ENCODE data around the gene FKBP5.

FKBP5 gene

GRCh38 chr6:35650015-35650414 lies 38.7 kb downstream of the FKBP5 start:
- Histone ChIP-seq H3K9ac (ENCODE audit: low read depth, low read length, poor library complexity) (no peak overlapping the region), H3K4ac (ENCODE audit: low read length) (no peak overlapping the region), H3K4me2 (ENCODE audit: insufficient read depth, low read length, poor library complexity, severe bottlenecking) (no peak overlapping the region), H4K91ac (ENCODE audit: low read depth, low read length, poor library complexity) (no peak overlapping the region), H3K36me3 (replicated peaks in 1 of 2; ENCODE audit: control insufficient read depth in 2 of 2, insufficient read depth in 2 of 2, low read length in 2 of 2) (peaks cover 0 to 19% of the 10 kb centered on the region in 2 donors), H3K79me1 (ENCODE audit: low read depth, low read length) (no peaks in the 10 kb centered on the region), H3K14ac (ENCODE audit: low read length) (no peak overlapping the region), H2BK120ac (ENCODE audit: low read depth, low read length) (no peak overlapping the region), H4K8ac (ENCODE audit: low read depth, low read length) (no peak overlapping the region), H2BK15ac (ENCODE audit: low read length) (no peak overlapping the region), H2BK12ac (ENCODE audit: low read length) (no peak overlapping the region), H2BK5ac (ENCODE audit: low read length) (no peak overlapping the region), H3K23ac (ENCODE audit: low read depth, low read length, poor library complexity) (no peak overlapping the region), H3K9me3 (replicated peaks in 1 of 2; ENCODE audit: control insufficient read depth in 2 of 2, insufficient read depth in 1 of 2, low read depth in 1 of 2, low read length in 2 of 2) (no peaks in the 10 kb centered on the region), H2AK5ac (ENCODE audit: low read depth, low read length) (no peak overlapping the region), H2AFZ (ENCODE audit: low read length) (no peak overlapping the region), H3K4me3 (ENCODE audit: low read length in 2 of 2) (no peak overlapping the region), H3K18ac (ENCODE audit: low read length) (no peak overlapping the region), H3K27me3 (ENCODE audit: control insufficient read depth in 3 of 3, insufficient read depth in 3 of 3, low read depth in 1 of 3, low read length in 3 of 3) (no peaks in the 10 kb centered on the region), H3K4me1 (ENCODE audit: control insufficient read depth in 2 of 2, insufficient read depth in 1 of 2, low read depth in 1 of 2, low read length in 2 of 2) (no peaks in the 10 kb centered on the region), H3K27ac (replicated peaks; ENCODE audit: low read length) (no peak overlapping the region)
- no peak for DNase-seq (ENCODE audit: low spot score)
- no CpG with 5 or more reads among the region's 4 CpGs for WGBS, 2 donors (ENCODE audit: extremely low coverage in 2 of 2, insufficient read length in 2 of 2, insufficient replicate concordance in 1 of 2)

GRCh38 chr6:35648203-35648602 lies 40.5 kb downstream of the FKBP5 start:
- Histone ChIP-seq H2AK5ac (ENCODE audit: low read depth, low read length) (no peak overlapping the region), H2BK120ac (ENCODE audit: low read depth, low read length) (no peak overlapping the region), H3K18ac (ENCODE audit: low read length) (no peak overlapping the region), H2BK12ac (ENCODE audit: low read length) (no peak overlapping the region), H4K8ac (ENCODE audit: low read depth, low read length) (no peak overlapping the region), H2BK15ac (ENCODE audit: low read length) (no peak overlapping the region), H3K23ac (ENCODE audit: low read depth, low read length, poor library complexity) (no peak overlapping the region), H4K91ac (ENCODE audit: low read depth, low read length, poor library complexity) (no peak overlapping the region), H2BK5ac (ENCODE audit: low read length) (no peak overlapping the region), H3K14ac (ENCODE audit: low read length) (no peak overlapping the region), H3K27me3 (ENCODE audit: control insufficient read depth in 3 of 3, insufficient read depth in 3 of 3, low read depth in 1 of 3, low read length in 3 of 3) (no peaks in the 10 kb centered on the region), H3K4me2 (ENCODE audit: insufficient read depth, low read length, poor library complexity, severe bottlenecking) (no peak overlapping the region), H3K4ac (ENCODE audit: low read length) (no peak overlapping the region), H2AFZ (ENCODE audit: low read length) (no peak overlapping the region), H3K4me1 (ENCODE audit: control insufficient read depth in 2 of 2, insufficient read depth in 1 of 2, low read depth in 1 of 2, low read length in 2 of 2) (no peaks in the 10 kb centered on the region), H3K4me3 (ENCODE audit: low read length in 2 of 2) (no peak overlapping the region), H3K9me3 (replicated peaks in 1 of 2; ENCODE audit: control insufficient read depth in 2 of 2, insufficient read depth in 1 of 2, low read depth in 1 of 2, low read length in 2 of 2) (no peaks in the 10 kb centered on the region), H3K36me3 (replicated peaks in 1 of 2; ENCODE audit: control insufficient read depth in 2 of 2, insufficient read depth in 2 of 2, low read length in 2 of 2) (peaks cover 0 to 29% of the 10 kb centered on the region in 2 donors), H3K27ac (replicated peaks; ENCODE audit: low read length) (no peak overlapping the region), H3K79me1 (ENCODE audit: low read depth, low read length) (no peaks in the 10 kb centered on the region), H3K9ac (ENCODE audit: low read depth, low read length, poor library complexity) (no peak overlapping the region)
- no peak for DNase-seq (ENCODE audit: low spot score)
- WGBS, 2 donors (ENCODE audit: extremely low coverage in 2 of 2, insufficient read length in 2 of 2, insufficient replicate concordance in 1 of 2): no CpG with 5 or more reads among the region's 2 CpGs

DNA sequence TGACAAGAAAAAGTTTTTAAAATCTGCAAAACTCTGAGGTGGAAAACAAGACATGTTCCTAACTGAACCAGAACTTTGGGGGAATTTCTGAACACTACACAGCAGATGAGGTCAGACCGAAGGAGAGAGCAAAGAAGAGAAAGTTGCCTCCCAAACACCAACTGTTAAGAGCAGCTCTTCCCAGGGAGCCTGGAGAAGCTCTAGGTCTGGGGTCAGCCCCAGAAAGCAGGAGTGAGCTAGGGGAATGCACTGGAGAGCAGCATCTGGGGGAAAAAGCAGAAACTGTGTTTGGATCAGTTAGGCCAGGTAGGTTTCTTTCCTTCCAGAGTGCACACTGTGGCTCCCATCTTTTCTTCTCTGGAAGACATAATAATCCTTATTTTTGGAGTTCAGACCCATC lies 41.3 kb downstream of the FKBP5 start:
- H2BK12ac ChIP-seq (ENCODE audit: low read length): no peak overlapping the region
- no peak overlapping the region for H3K9ac ChIP-seq (ENCODE audit: low read depth, low read length, poor library complexity)
- no peak overlapping the region for H2AFZ ChIP-seq (ENCODE audit: low read length)
- no peak overlapping the region for H4K91ac ChIP-seq (ENCODE audit: low read depth, low read length, poor library complexity)
- no CpG with 5 or more reads among the region's 1 CpG for WGBS, 2 donors (ENCODE audit: extremely low coverage in 2 of 2, insufficient read length in 2 of 2, insufficient replicate concordance in 1 of 2)
- H2BK120ac ChIP-seq (ENCODE audit: low read depth, low read length): no peak overlapping the region
- no peaks in the 10 kb centered on the region for H3K4me1 ChIP-seq (ENCODE audit: control insufficient read depth in 2 of 2, insufficient read depth in 1 of 2, low read depth in 1 of 2, low read length in 2 of 2)
- no peak overlapping the region for H4K8ac ChIP-seq (ENCODE audit: low read depth, low read length)
- no peaks in the 10 kb centered on the region for H3K27me3 ChIP-seq (ENCODE audit: control insufficient read depth in 3 of 3, insufficient read depth in 3 of 3, low read depth in 1 of 3, low read length in 3 of 3)
- H3K4ac ChIP-seq (ENCODE audit: low read length): no peak overlapping the region
- DNase-seq (ENCODE audit: low spot score): no peak
- no peak overlapping the region for H3K14ac ChIP-seq (ENCODE audit: low read length)
- H3K4me3 ChIP-seq (ENCODE audit: low read length in 2 of 2): no peak overlapping the region
- H3K23ac ChIP-seq (ENCODE audit: low read depth, low read length, poor library complexity): no peak overlapping the region
- H2AK5ac ChIP-seq (ENCODE audit: low read depth, low read length): no peak overlapping the region
- H3K79me1 ChIP-seq (ENCODE audit: low read depth, low read length): no peaks in the 10 kb centered on the region
- H3K36me3 ChIP-seq (replicated peaks in 1 of 2; ENCODE audit: control insufficient read depth in 2 of 2, insufficient read depth in 2 of 2, low read length in 2 of 2): peaks cover 0 to 37% of the 10 kb centered on the region in 2 donors
- no peak overlapping the region for H2BK5ac ChIP-seq (ENCODE audit: low read length)
- H3K4me2 ChIP-seq (ENCODE audit: insufficient read depth, low read length, poor library complexity, severe bottlenecking): no peak overlapping the region
- H3K27ac ChIP-seq (replicated peaks; ENCODE audit: low read length): no peak overlapping the region
- H3K18ac ChIP-seq (ENCODE audit: low read length): no peak overlapping the region
- H3K9me3 ChIP-seq (replicated peaks in 1 of 2; ENCODE audit: control insufficient read depth in 2 of 2, insufficient read depth in 1 of 2, low read depth in 1 of 2, low read length in 2 of 2): no peaks in the 10 kb centered on the region
- no peak overlapping the region for H2BK15ac ChIP-seq (ENCODE audit: low read length)

- no peak for DNase-seq (ENCODE audit: low spot score)
- Histone ChIP-seq H3K18ac (ENCODE audit: low read length) (no peak overlapping the region), H2BK120ac (ENCODE audit: low read depth, low read length) (no peak overlapping the region), H3K4me2 (ENCODE audit: insufficient read depth, low read length, poor library complexity, severe bottlenecking) (no peak overlapping the region), H3K4ac (ENCODE audit: low read length) (no peak overlapping the region), H3K14ac (ENCODE audit: low read length) (no peak overlapping the region), H3K9ac (ENCODE audit: low read depth, low read length, poor library complexity) (no peak overlapping the region), H3K4me1 (ENCODE audit: control insufficient read depth in 2 of 2, insufficient read depth in 1 of 2, low read depth in 1 of 2, low read length in 2 of 2) (no peaks in the 10 kb centered on the region), H2BK5ac (ENCODE audit: low read length) (no peak overlapping the region), H3K27ac (replicated peaks; ENCODE audit: low read length) (no peak overlapping the region), H3K4me3 (ENCODE audit: low read length in 2 of 2) (no peak overlapping the region), H2AK5ac (ENCODE audit: low read depth, low read length) (no peak overlapping the region), H3K27me3 (ENCODE audit: control insufficient read depth in 3 of 3, insufficient read depth in 3 of 3, low read depth in 1 of 3, low read length in 3 of 3) (no peaks in the 10 kb centered on the region), H4K8ac (ENCODE audit: low read depth, low read length) (no peak overlapping the region), H3K23ac (ENCODE audit: low read depth, low read length, poor library complexity) (no peak overlapping the region), H3K9me3 (replicated peaks in 1 of 2; ENCODE audit: control insufficient read depth in 2 of 2, insufficient read depth in 1 of 2, low read depth in 1 of 2, low read length in 2 of 2) (no peaks in the 10 kb centered on the region), H3K36me3 (replicated peaks in 1 of 2; ENCODE audit: control insufficient read depth in 2 of 2, insufficient read depth in 2 of 2, low read length in 2 of 2) (peaks cover 5 to 78% of the 10 kb centered on the region in 2 donors), H2BK15ac (ENCODE audit: low read length) (no peak overlapping the region), H4K91ac (ENCODE audit: low read depth, low read length, poor library complexity) (no peak overlapping the region), H2AFZ (ENCODE audit: low read length) (no peak overlapping the region), H2BK12ac (ENCODE audit: low read length) (no peak overlapping the region), H3K79me1 (ENCODE audit: low read depth, low read length) (no peaks in the 10 kb centered on the region)
These were observed 45.6 kb downstream of the FKBP5 start for GRCh38 chr6:35643162-35643535.

All from neuronal stem cell (in vitro differentiated cells).